ENCODE measurements around the gene FAM3B. TPM values are rescaled to one million over a fixed set of nuclear protein-coding genes. Genes with fewer than 3 reads are reported as not detected.

Gene FAM3B
- total RNA-seq, 2 donors from 2014 or later, result 2.1 to 3.1 TPM

GRCh38 chr21:41318218-41318617 lies 1.6 kb downstream of the FAM3B start:
- H3K27me3 ChIP-seq (ENCODE audit: control insufficient read depth, insufficient read depth, low read length, poor library complexity, severe bottlenecking), result peaks cover 42% of the 10 kb centered on the region
- H3K27ac Mint-ChIP-seq, result no peak overlapping the region
- H3K27ac ChIP-seq (ENCODE audit: low read depth, low read length), result no peak overlapping the region
- DNase-seq, result no peak
- H3K4me1 ChIP-seq (ENCODE audit: control insufficient read depth, insufficient read depth, low read length), result peaks cover 5% of the 10 kb centered on the region
- no peaks in the 10 kb centered on the region for H3K36me3 ChIP-seq (ENCODE audit: control insufficient read depth, insufficient read depth, low read length)
- H3K9me3 Mint-ChIP-seq, result no peaks in the 10 kb centered on the region
- peaks cover 20% of the 10 kb centered on the region for H3K4me1 Mint-ChIP-seq
- TF ChIP-seq, protein P1, sequence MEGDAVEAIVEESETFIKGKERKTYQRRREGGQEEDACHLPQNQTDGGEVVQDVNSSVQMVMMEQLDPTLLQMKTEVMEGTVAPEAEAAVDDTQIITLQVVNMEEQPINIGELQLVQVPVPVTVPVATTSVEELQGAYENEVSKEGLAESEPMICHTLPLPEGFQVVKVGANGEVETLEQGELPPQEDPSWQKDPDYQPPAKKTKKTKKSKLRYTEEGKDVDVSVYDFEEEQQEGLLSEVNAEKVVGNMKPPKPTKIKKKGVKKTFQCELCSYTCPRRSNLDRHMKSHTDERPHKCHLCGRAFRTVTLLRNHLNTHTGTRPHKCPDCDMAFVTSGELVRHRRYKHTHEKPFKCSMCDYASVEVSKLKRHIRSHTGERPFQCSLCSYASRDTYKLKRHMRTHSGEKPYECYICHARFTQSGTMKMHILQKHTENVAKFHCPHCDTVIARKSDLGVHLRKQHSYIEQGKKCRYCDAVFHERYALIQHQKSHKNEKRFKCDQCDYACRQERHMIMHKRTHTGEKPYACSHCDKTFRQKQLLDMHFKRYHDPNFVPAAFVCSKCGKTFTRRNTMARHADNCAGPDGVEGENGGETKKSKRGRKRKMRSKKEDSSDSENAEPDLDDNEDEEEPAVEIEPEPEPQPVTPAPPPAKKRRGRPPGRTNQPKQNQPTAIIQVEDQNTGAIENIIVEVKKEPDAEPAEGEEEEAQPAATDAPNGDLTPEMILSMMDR (conservative IDR thresholded peaks at IDR 0.05), result no peak
- no peak overlapping the region for H3K4me3 ChIP-seq (ENCODE audit: low read length)
- H3K9ac ChIP-seq (ENCODE audit: extremely low read depth, low read length, poor library complexity, severe bottlenecking), result no peak overlapping the region
- 92 to 96% methylated on average over 9 of the region's 9 CpGs for WGBS, 2 experiments (ENCODE audit: insufficient coverage in 1 of 2, insufficient read length in 1 of 2)
- no peaks in the 10 kb centered on the region for H3K36me3 Mint-ChIP-seq (ENCODE audit: low read depth)
- no peak overlapping the region for H3K4me3 Mint-ChIP-seq
- H3K27me3 Mint-ChIP-seq (ENCODE audit: insufficient read depth), result peaks cover 32% of the 10 kb centered on the region
- H3K9me3 ChIP-seq (ENCODE audit: control insufficient read depth, low read length), result no peaks in the 10 kb centered on the region

DNA sequence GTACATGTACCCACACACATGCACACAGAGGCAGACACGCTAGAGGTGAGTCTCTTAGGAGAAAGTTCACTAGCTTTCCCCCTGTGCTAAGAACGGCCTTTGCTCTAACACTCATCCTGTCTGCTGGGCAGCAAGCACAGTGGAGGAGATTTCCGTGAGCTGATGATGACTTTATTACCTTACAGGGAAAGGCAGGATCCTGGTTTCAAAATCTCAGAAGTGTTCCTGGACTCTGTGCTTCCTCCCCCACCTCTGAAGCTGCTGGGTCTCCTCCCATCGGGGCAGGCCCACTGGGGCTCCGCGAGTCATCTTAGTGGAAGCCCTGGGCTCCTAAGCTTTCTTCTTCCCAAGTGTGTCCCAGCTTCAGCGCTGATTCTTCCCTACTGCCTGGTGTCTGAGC lies 2.7 kb downstream of the FAM3B start:
- peaks cover 42% of the 10 kb centered on the region for H3K27me3 ChIP-seq (ENCODE audit: control insufficient read depth, insufficient read depth, low read length, poor library complexity, severe bottlenecking)
- no peaks in the 10 kb centered on the region for H3K36me3 Mint-ChIP-seq (ENCODE audit: low read depth)
- H3K27ac ChIP-seq (ENCODE audit: low read depth, low read length), result no peak overlapping the region
- no peaks in the 10 kb centered on the region for H3K9me3 Mint-ChIP-seq
- WGBS, 2 experiments (ENCODE audit: insufficient coverage in 1 of 2, insufficient read length in 1 of 2), result 85 to 91% methylated on average over 6 to 7 of the region's 7 CpGs
- H3K9ac ChIP-seq (ENCODE audit: extremely low read depth, low read length, poor library complexity, severe bottlenecking), result no peak overlapping the region
- H3K4me1 ChIP-seq (ENCODE audit: control insufficient read depth, insufficient read depth, low read length), result peaks cover 5% of the 10 kb centered on the region
- no peak overlapping the region for H3K4me3 ChIP-seq (ENCODE audit: low read length)
- no peak overlapping the region for H3K4me3 Mint-ChIP-seq
- H3K4me1 Mint-ChIP-seq, result peaks cover 21% of the 10 kb centered on the region
- peaks cover 32% of the 10 kb centered on the region for H3K27me3 Mint-ChIP-seq (ENCODE audit: insufficient read depth)
- H3K27ac Mint-ChIP-seq, result no peak overlapping the region
- no peaks in the 10 kb centered on the region for H3K9me3 ChIP-seq (ENCODE audit: control insufficient read depth, low read length)
- H3K36me3 ChIP-seq (ENCODE audit: control insufficient read depth, insufficient read depth, low read length), result no peaks in the 10 kb centered on the region
- TF ChIP-seq, protein P1 (conservative IDR thresholded peaks at IDR 0.05), result no peak
- no peak for DNase-seq

DNA sequence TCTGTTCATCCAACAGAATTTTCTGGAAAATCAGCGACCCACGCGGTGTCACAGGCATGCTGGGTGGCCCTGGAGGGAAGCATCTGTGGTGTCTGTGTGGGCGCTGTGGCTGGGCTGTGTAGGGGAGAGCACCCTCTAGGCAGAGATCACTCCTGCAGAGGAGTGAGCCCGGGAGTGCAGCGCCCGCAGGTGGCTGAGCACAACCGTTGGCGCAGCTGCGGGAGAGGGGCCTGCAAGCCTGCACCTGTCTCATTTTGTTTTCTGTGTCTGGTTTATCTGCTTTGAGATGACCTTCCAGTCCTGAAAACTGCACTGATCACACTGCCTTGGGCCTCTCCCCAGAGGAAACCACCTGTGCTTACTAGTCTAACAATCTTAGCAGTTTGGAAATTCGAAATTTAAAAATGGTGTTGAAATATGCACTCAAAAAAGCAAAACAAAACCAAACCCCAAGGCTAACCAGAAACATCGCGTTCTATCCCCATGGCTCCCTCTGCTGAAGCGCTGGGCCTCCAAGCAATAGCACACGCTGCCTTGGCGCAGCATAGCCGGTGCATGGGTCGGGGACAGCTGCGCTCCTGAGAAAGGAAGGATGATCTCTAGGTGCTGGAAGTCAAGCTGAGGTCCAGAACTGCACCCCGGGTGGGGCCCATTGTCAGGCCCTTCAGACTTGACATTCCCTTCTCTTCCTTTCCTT lies 4.8 kb downstream of the FAM3B start:
- WGBS, 2 experiments (ENCODE audit: insufficient coverage in 1 of 2, insufficient read length in 1 of 2), result 90 to 92% methylated on average over 11 to 20 of the region's 20 CpGs
- H3K4me3 ChIP-seq (ENCODE audit: low read length), result no peak overlapping the region
- H3K27me3 ChIP-seq (ENCODE audit: control insufficient read depth, insufficient read depth, low read length, poor library complexity, severe bottlenecking), result peaks cover 23% of the 10 kb centered on the region
- no peaks in the 10 kb centered on the region for H3K36me3 ChIP-seq (ENCODE audit: control insufficient read depth, insufficient read depth, low read length)
- no peak overlapping the region for H3K9ac ChIP-seq (ENCODE audit: extremely low read depth, low read length, poor library complexity, severe bottlenecking)
- DNase-seq, result no peak
- no peaks in the 10 kb centered on the region for H3K9me3 ChIP-seq (ENCODE audit: control insufficient read depth, low read length)
- Mint-ChIP-seq H3K9me3 (no peaks in the 10 kb centered on the region), H3K36me3 (ENCODE audit: low read depth) (no peaks in the 10 kb centered on the region), H3K4me3 (no peak overlapping the region), H3K27ac (no peak overlapping the region), H3K27me3 (ENCODE audit: insufficient read depth) (peaks cover 13% of the 10 kb centered on the region), H3K4me1 (peaks cover 19% of the 10 kb centered on the region)
- TF ChIP-seq, protein P1 (conservative IDR thresholded peaks at IDR 0.05), result no peak
- peaks cover 5% of the 10 kb centered on the region for H3K4me1 ChIP-seq (ENCODE audit: control insufficient read depth, insufficient read depth, low read length)
- no peak overlapping the region for H3K27ac ChIP-seq (ENCODE audit: low read depth, low read length)
